ENCODE measurements around the gene MBD2. TPM values are rescaled to one million over a fixed set of nuclear protein-coding genes. Genes with fewer than 3 reads are reported as not detected.
A peak's percentile ranks its signal among the peaks of the same experiment; 100 is the strongest.

Gene MBD2
- total RNA-seq, 1 experiment from 2014 or later: 53.3 TPM

- no peak for TF ChIP-seq SIN3A (IDR thresholded peaks at IDR 0.05; ENCODE audit: borderline replicate concordance, insufficient read depth, low read depth, low read length)
- no peak for TF ChIP-seq TCF7L2 (IDR thresholded peaks at IDR 0.05; ENCODE audit: low read depth, low read length)
- Histone ChIP-seq H3K9me3 (ENCODE audit: control insufficient read depth, insufficient read depth, low read depth, low read length) (no peaks in the 10 kb centered on the region), H3K36me3 (ENCODE audit: control insufficient read depth, insufficient read depth, low read length) (no peaks in the 10 kb centered on the region), H3K4me1 (ENCODE audit: control insufficient read depth, insufficient read depth, low read length) (no peaks in the 10 kb centered on the region), H3K27ac (ENCODE audit: low read length) (no peak overlapping the region), H3K4me3 (ENCODE audit: low read depth in 2 of 2, low read length in 2 of 2) (no peak overlapping the region), H3K27me3 (ENCODE audit: control insufficient read depth, insufficient read depth, low read length) (no peaks in the 10 kb centered on the region)
- no TSS peak for BruUV-seq (replicated peaks)
- in situ Hi-C loops (cut with HindIII; ENCODE audit: low pct_unique_long_range_greater_than_20kb, low sequenced_read_pairs) (no loop called here), intact Hi-C loops (cut with micrococcal nuclease; ENCODE audit: unreplicated experiment) (no loop called here)
- ChIA-PET POLR2A (no interaction called here), CTCF (no interaction called here)
- ATAC-seq (no peak), DNase-seq (ENCODE audit: low read depth, low spot score) (no peak)
Measured at GRCh38 chr18:54130177-54130576, 94.3 kb downstream of the MBD2 start.

- ChIA-PET POLR2A (no interaction called here), CTCF (no interaction called here)
- no peaks in the 10 kb centered on the region for H3K27me3 ChIP-seq (ENCODE audit: control insufficient read depth, insufficient read depth, low read length)
- H3K4me3 ChIP-seq (ENCODE audit: low read depth in 2 of 2, low read length in 2 of 2): no peak overlapping the region
- H3K9me3 ChIP-seq (ENCODE audit: control insufficient read depth, insufficient read depth, low read depth, low read length): no peaks in the 10 kb centered on the region
- no peak for ATAC-seq
- in situ Hi-C loops (cut with HindIII; ENCODE audit: low pct_unique_long_range_greater_than_20kb, low sequenced_read_pairs) (no loop called here), intact Hi-C loops (cut with micrococcal nuclease; ENCODE audit: unreplicated experiment) (no loop called here)
- TF ChIP-seq SIN3A (IDR thresholded peaks at IDR 0.05; ENCODE audit: borderline replicate concordance, insufficient read depth, low read depth, low read length): no peak
- TF ChIP-seq POLR2AphosphoS5 (IDR thresholded peaks at IDR 0.05; ENCODE audit: low read depth, low read length): no peak
- TF ChIP-seq CTCF (IDR thresholded peaks at IDR 0.05): no peak
- no peak for TF ChIP-seq TCF7L2 (IDR thresholded peaks at IDR 0.05; ENCODE audit: low read depth, low read length)
- TF ChIP-seq REST (IDR thresholded peaks at IDR 0.05; ENCODE audit: insufficient read depth in 1 of 2, low read depth in 2 of 2, low read length in 1 of 2): no peak
- H3K27ac ChIP-seq (ENCODE audit: low read length): no peak overlapping the region
- no peak for DNase-seq (ENCODE audit: low read depth, low spot score)
- H3K36me3 ChIP-seq (ENCODE audit: control insufficient read depth, insufficient read depth, low read length): no peaks in the 10 kb centered on the region
- H3K4me1 ChIP-seq (ENCODE audit: control insufficient read depth, insufficient read depth, low read length): no peaks in the 10 kb centered on the region
- BruUV-seq (replicated peaks): no TSS peak
Measured at GRCh38 chr18:54129448-54130067, 94.9 kb downstream of the MBD2 start.

GRCh38 chr18:54127759-54128378 lies 96.6 kb downstream of the MBD2 start:
- H3K36me3 ChIP-seq (ENCODE audit: control insufficient read depth, insufficient read depth, low read length): no peaks in the 10 kb centered on the region
- H3K9me3 ChIP-seq (ENCODE audit: control insufficient read depth, insufficient read depth, low read depth, low read length): no peaks in the 10 kb centered on the region
- no TSS peak for BruUV-seq (replicated peaks)
- intact Hi-C loops (cut with micrococcal nuclease; ENCODE audit: unreplicated experiment) (no loop called here), in situ Hi-C loops (cut with HindIII; ENCODE audit: low pct_unique_long_range_greater_than_20kb, low sequenced_read_pairs) (no loop called here)
- DNase-seq (ENCODE audit: low read depth, low spot score) (no peak), ATAC-seq (peak; percentile 84)
- no peaks in the 10 kb centered on the region for H3K27me3 ChIP-seq (ENCODE audit: control insufficient read depth, insufficient read depth, low read length)
- CTCF ChIA-PET: interaction anchor here (1.0 kb wide), 1 partner anchor 8 kb away, joined by 3 read pairs; no protein-coding TSS in a partner anchor
- POLR2A ChIA-PET: no interaction called here
- no peak overlapping the region for H3K27ac ChIP-seq (ENCODE audit: low read length)
- H3K4me1 ChIP-seq (ENCODE audit: control insufficient read depth, insufficient read depth, low read length): no peaks in the 10 kb centered on the region
- TF ChIP-seq SIN3A (IDR thresholded peaks at IDR 0.05; ENCODE audit: borderline replicate concordance, insufficient read depth, low read depth, low read length): no peak
- no peak for TF ChIP-seq POLR2AphosphoS5 (IDR thresholded peaks at IDR 0.05; ENCODE audit: low read depth, low read length)
- TF ChIP-seq CTCF (IDR thresholded peaks at IDR 0.05): peak; percentile 56
- TF ChIP-seq REST (IDR thresholded peaks at IDR 0.05; ENCODE audit: insufficient read depth in 1 of 2, low read depth in 2 of 2, low read length in 1 of 2): no peak
- TF ChIP-seq TCF7L2 (IDR thresholded peaks at IDR 0.05; ENCODE audit: low read depth, low read length): no peak
- H3K4me3 ChIP-seq (ENCODE audit: low read depth in 2 of 2, low read length in 2 of 2): no peak overlapping the region
